Glutamatergic neuron (in vitro differentiated cells): ENCODE data around the gene STMN3. TPM values are rescaled to one million over a fixed set of nuclear protein-coding genes. Genes with fewer than 3 reads are reported as not detected.

Experiments
- DNase-seq: peaks from one replicate; pipeline ENCODE4 v3.0.0; 2022
- H3K27ac Mint-ChIP-seq: one replicate; pipeline ENCODE4 v1.8.0; 2020; ENCODE audit warnings: mild to moderate bottlenecking, mixed read lengths, inconsistent platforms; ENCODE audit not compliant: unreplicated experiment
- H3K27me3 Mint-ChIP-seq: one replicate; pipeline ENCODE4 v1.8.0; 2020; ENCODE audit warnings: mild to moderate bottlenecking, moderate library complexity, mixed read lengths, inconsistent platforms; ENCODE audit not compliant: unreplicated experiment
- H3K36me3 Mint-ChIP-seq: one replicate; pipeline ENCODE4 v1.8.0; 2020; ENCODE audit warnings: mild to moderate bottlenecking, mixed read lengths, inconsistent platforms; ENCODE audit not compliant: unreplicated experiment
- H3K4me1 Mint-ChIP-seq: one replicate; pipeline ENCODE4 v1.8.0; 2020; ENCODE audit warnings: mild to moderate bottlenecking, low read depth, mixed read lengths, inconsistent platforms; ENCODE audit not compliant: unreplicated experiment
- H3K4me3 Mint-ChIP-seq: one replicate; pipeline ENCODE4 v1.8.0; 2020; ENCODE audit warnings: mild to moderate bottlenecking, mixed read lengths, inconsistent platforms; ENCODE audit not compliant: unreplicated experiment
- H3K9me3 Mint-ChIP-seq: one replicate; pipeline ENCODE4 v1.8.0; 2020; ENCODE audit warnings: mild to moderate bottlenecking, moderate library complexity, mixed read lengths, inconsistent platforms; ENCODE audit not compliant: unreplicated experiment
- total RNA-seq: library from RNA; stranded (reverse); fragmentation: NEBNext Ultra II Directional; extraction: Animal tissue kit (Norgen Biotek cat#: 25700); gene quantifications from one replicate; pipeline ENCODE4 v1.2.1, GENCODE V29; 2021; ENCODE audit not compliant: unreplicated experiment
- TF ChIP-seq, protein P1 (sequence below): fragments of 200-600 bp; sonication (generic); IDR thresholded peaks from one replicate; pipeline ENCODE4 v1.5.0; 2021; ENCODE audit not compliant: partially characterized antibody, unreplicated experiment

Gene STMN3
- total RNA-seq, 1 donor from 2014 or later = 459 TPM

DNA sequence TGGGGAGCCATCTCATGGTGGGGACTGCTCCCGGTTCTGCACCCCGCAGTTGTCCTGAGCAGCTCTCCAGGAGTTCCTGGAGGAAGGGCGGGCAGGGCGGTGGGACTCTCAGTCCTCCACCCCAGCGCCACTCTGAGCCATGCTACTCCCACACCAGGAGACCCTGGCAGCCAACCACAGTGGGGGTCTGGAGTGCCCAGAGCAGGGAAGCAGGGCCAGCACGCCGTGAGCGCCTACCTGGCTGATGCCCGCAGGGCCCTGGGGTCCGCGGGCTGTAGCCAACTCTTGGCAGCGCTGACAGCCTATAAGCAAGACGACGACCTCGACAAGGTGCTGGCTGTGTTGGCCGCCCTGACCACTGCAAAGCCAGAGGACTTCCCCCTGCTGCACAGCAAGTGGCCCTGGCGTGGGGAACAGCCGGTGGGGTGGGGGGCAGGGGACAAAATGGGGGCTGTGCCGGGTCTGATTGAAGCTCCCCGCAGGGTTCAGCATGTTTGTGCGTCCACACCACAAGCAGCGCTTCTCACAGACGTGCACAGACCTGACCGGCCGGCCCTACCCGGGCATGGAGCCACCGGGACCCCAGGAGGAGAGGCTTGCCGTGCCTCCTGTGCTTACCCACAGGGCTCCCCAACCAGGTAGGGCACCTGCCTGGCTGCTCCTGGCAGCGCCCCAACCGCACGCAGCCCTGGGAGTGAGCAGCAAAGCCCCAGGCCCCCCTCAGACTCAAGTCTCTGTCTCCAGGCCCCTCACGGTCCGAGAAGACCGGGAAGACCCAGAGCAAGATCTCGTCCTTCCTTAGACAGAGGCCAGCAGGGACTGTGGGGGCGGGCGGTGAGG lies 41.6 kb upstream of the STMN3 start:
- Mint-ChIP-seq H3K27me3 (peaks cover 12% of the 10 kb centered on the region), H3K27ac (no peak overlapping the region), H3K4me1 (no peaks in the 10 kb centered on the region), H3K4me3 (no peak overlapping the region), H3K36me3 (no peaks in the 10 kb centered on the region), H3K9me3 (peaks cover 3% of the 10 kb centered on the region)
- TF ChIP-seq, protein P1, sequence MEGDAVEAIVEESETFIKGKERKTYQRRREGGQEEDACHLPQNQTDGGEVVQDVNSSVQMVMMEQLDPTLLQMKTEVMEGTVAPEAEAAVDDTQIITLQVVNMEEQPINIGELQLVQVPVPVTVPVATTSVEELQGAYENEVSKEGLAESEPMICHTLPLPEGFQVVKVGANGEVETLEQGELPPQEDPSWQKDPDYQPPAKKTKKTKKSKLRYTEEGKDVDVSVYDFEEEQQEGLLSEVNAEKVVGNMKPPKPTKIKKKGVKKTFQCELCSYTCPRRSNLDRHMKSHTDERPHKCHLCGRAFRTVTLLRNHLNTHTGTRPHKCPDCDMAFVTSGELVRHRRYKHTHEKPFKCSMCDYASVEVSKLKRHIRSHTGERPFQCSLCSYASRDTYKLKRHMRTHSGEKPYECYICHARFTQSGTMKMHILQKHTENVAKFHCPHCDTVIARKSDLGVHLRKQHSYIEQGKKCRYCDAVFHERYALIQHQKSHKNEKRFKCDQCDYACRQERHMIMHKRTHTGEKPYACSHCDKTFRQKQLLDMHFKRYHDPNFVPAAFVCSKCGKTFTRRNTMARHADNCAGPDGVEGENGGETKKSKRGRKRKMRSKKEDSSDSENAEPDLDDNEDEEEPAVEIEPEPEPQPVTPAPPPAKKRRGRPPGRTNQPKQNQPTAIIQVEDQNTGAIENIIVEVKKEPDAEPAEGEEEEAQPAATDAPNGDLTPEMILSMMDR = no peak
- DNase-seq = no peak

DNA sequence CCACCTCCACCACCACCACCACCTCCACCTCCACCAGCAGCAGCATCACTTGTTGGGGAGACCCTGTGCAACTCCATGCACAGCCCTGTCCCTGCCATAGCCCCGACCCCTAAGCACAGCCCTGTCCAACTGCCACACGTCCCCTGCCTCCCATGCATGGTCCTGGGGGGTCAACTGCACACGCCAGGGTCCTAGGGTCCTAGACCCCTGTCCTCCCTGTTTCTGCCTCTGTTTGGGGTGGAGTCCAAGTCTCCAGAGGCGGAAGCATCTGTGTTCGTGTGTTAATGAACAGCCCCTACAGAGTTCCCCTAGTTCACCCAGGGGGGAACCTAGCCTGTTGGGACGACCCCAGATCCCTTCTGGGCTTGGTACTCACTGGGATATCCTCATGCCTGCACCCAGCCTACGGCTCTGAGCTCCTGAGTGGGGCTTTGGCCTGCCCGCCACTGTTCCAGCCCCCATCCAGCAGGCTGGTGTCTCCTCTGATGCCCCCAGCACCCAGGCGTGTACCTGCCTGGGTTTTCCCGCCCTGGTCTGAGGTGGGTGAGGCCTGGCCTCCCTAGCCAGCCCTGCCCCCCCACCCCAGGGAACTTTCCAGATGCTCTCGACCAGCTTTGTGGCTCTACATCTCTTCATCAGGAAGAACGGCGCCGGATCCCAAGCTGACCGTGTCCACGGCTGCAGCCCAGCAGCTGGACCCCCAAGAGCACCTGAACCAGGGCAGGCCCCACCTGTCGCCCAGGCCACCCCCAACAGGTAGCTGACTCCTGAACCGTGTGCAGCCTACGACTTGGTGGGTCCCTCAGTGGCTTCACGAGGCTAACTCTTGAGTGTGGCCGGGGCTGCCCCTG lies 40.7 kb upstream of the STMN3 start:
- no peak for DNase-seq
- no peaks in the 10 kb centered on the region for H3K4me1 Mint-ChIP-seq
- H3K4me3 Mint-ChIP-seq = no peak overlapping the region
- TF ChIP-seq, protein P1 = no peak
- H3K27me3 Mint-ChIP-seq = peaks cover 12% of the 10 kb centered on the region
- peaks cover 3% of the 10 kb centered on the region for H3K9me3 Mint-ChIP-seq
- H3K27ac Mint-ChIP-seq = peak overlapping the region; percentile 22
- H3K36me3 Mint-ChIP-seq = no peaks in the 10 kb centered on the region

DNA sequence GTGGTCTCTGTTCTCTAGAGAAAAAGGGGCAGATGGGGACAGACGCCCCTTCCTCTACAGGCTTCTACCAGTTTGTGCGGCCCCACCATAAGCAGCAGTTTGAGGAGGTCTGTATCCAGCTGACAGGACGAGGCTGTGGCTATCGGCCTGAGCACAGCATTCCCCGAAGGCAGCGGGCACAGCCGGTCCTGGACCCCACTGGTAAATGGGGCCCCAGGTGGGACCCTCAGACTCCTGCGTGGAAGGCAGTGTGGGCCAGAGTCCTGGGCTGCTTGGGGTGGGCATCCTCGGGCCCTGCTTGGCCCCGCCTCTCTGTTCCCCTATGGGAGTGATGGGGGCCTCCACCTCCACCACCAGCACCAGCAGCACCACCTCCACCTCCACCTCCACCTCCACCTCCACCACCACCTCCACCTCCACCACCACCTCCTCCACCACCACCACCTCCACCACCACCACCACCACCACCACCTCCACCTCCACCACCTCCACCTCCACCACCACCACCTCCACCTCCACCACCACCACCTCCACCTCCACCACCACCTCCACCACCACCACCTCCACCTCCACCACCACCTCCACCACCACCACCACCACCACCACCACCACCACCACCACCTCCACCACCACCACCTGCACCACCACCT lies 40.0 kb upstream of the STMN3 start:
- TF ChIP-seq, protein P1 = no peak
- H3K4me1 Mint-ChIP-seq = no peaks in the 10 kb centered on the region
- no peak for DNase-seq
- H3K27me3 Mint-ChIP-seq = peaks cover 12% of the 10 kb centered on the region
- H3K9me3 Mint-ChIP-seq = peaks cover 3% of the 10 kb centered on the region
- H3K4me3 Mint-ChIP-seq = no peak overlapping the region
- H3K27ac Mint-ChIP-seq = no peak overlapping the region
- no peaks in the 10 kb centered on the region for H3K36me3 Mint-ChIP-seq

DNA sequence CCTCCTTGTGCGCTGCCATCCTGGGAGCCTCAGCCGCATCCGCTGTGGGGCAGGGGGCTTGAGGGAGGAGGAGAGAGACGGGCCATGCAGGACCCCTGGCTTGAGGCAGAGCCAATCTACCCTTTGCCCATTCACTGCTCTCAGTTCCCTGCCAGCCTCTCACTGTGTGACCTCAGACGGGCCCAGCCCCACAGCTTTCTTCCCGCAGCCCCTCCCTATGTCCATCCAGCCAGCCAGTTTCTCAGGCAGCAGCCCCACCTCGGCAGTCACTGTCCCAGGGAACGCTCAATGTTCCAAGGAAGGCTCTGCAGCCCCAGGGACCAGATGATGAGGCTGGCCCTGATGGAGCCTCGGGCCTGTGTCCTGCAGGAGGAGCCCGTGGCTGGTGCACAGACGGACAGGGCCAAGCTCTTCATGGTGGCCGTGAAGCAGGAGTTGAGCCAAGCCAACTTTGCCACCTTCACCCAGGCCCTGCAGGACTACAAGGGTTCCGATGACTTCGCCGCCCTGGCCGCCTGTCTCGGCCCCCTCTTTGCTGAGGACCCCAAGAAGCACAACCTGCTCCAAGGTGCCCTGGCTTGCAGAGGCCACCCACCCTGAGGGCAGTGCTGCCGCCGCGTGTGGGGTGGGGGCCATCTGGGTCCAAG lies 39.3 kb upstream of the STMN3 start:
- TF ChIP-seq, protein P1 = no peak
- no peaks in the 10 kb centered on the region for H3K36me3 Mint-ChIP-seq
- peaks cover 9% of the 10 kb centered on the region for H3K27me3 Mint-ChIP-seq
- no peak overlapping the region for H3K27ac Mint-ChIP-seq
- DNase-seq = no peak
- H3K9me3 Mint-ChIP-seq = peaks cover 3% of the 10 kb centered on the region
- H3K4me3 Mint-ChIP-seq = no peak overlapping the region
- no peaks in the 10 kb centered on the region for H3K4me1 Mint-ChIP-seq
